ENCODE data around the gene C1QB.

- TF ChIP-seq, protein P1, sequence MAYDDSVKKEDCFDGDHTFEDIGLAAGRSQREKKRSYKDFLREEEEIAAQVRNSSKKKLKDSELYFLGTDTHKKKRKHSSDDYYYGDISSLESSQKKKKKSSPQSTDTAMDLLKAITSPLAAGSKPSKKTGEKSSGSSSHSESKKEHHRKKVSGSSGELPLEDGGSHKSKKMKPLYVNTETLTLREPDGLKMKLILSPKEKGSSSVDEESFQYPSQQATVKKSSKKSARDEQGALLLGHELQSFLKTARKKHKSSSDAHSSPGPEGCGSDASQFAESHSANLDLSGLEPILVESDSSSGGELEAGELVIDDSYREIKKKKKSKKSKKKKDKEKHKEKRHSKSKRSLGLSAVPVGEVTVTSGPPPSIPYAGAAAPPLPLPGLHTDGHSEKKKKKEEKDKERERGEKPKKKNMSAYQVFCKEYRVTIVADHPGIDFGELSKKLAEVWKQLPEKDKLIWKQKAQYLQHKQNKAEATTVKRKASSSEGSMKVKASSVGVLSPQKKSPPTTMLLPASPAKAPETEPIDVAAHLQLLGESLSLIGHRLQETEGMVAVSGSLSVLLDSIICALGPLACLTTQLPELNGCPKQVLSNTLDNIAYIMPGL (CRISPR knock-in tag; IDR thresholded peaks at IDR 0.05; ENCODE audit: borderline replicate concordance), result no peak
- TF ChIP-seq, protein P2, sequence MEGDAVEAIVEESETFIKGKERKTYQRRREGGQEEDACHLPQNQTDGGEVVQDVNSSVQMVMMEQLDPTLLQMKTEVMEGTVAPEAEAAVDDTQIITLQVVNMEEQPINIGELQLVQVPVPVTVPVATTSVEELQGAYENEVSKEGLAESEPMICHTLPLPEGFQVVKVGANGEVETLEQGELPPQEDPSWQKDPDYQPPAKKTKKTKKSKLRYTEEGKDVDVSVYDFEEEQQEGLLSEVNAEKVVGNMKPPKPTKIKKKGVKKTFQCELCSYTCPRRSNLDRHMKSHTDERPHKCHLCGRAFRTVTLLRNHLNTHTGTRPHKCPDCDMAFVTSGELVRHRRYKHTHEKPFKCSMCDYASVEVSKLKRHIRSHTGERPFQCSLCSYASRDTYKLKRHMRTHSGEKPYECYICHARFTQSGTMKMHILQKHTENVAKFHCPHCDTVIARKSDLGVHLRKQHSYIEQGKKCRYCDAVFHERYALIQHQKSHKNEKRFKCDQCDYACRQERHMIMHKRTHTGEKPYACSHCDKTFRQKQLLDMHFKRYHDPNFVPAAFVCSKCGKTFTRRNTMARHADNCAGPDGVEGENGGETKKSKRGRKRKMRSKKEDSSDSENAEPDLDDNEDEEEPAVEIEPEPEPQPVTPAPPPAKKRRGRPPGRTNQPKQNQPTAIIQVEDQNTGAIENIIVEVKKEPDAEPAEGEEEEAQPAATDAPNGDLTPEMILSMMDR (IDR thresholded peaks at IDR 0.05), result no peak
- no peak for TF ChIP-seq POLR2A (IDR thresholded peaks at IDR 0.05; ENCODE audit: low read length)
Observed at GRCh38 chr1:22639286-22639685, 13.8 kb upstream of the C1QB start.
